GM18517 (cell line): ENCODE measurements around the gene DSCAML1.

Source experiments
- ATAC-seq: cut with Tn5 transposase; IDR thresholded peaks from one replicate; pipeline ENCODE4 v1.9.1; 2021; ENCODE audit warnings: mild to moderate bottlenecking, moderate library complexity; ENCODE audit not compliant: unreplicated experiment

Gene DSCAML1

GRCh38 chr11:117796872-117797529 lies at the start of gene DSCAML1:
TSS of gene DSCAML1 (minus strand) at chr11:117797216. CDS start at chr11:117797079, 137 bp downstream.
- ATAC-seq, result no peak

- no peak for ATAC-seq
These were observed 46.9 kb upstream of the DSCAML1 start for GRCh38 chr11:117843666-117844484.

GRCh38 chr11:117842131-117842941 lies 45.3 kb upstream of the DSCAML1 start:
- no peak for ATAC-seq

- no peak for ATAC-seq
These were observed 44.6 kb upstream of the DSCAML1 start for GRCh38 chr11:117841551-117842031.

- ATAC-seq, result no peak
These were observed 44.0 kb upstream of the DSCAML1 start for GRCh38 chr11:117840881-117841550.

GRCh38 chr11:117839936-117840813 lies 43.2 kb upstream of the DSCAML1 start:
- ATAC-seq, result no peak

GRCh38 chr11:117839380-117839881 lies 42.4 kb upstream of the DSCAML1 start:
- no peak for ATAC-seq

GRCh38 chr11:117838901-117839300 lies 41.9 kb upstream of the DSCAML1 start:
- ATAC-seq, result no peak

- ATAC-seq, result no peak
These were observed 40.8 kb upstream of the DSCAML1 start for GRCh38 chr11:117837791-117838190.

- no peak for ATAC-seq
These were observed 40.2 kb upstream of the DSCAML1 start for GRCh38 chr11:117837070-117837776.

- ATAC-seq, result no peak
These were observed 39.3 kb upstream of the DSCAML1 start for GRCh38 chr11:117836077-117836960.

GRCh38 chr11:117835576-117835975 lies 38.6 kb upstream of the DSCAML1 start:
- no peak for ATAC-seq

- no peak for ATAC-seq
These were observed 37.9 kb upstream of the DSCAML1 start for GRCh38 chr11:117834838-117835443.

- ATAC-seq, result no peak
These were observed 37.2 kb upstream of the DSCAML1 start for GRCh38 chr11:117834068-117834810.

GRCh38 chr11:117833401-117833891 lies 36.4 kb upstream of the DSCAML1 start:
- ATAC-seq, result no peak

- ATAC-seq, result no peak
These were observed 35.5 kb upstream of the DSCAML1 start for GRCh38 chr11:117832511-117832910.
